DMS79 (cell line): ENCODE results near the gene GNG12.

Experiments used
- DNase-seq: peaks from one replicate; lab custom pipeline; 2025; lab: John Stamatoyannopoulos, UW

GNG12 gene

DNA sequence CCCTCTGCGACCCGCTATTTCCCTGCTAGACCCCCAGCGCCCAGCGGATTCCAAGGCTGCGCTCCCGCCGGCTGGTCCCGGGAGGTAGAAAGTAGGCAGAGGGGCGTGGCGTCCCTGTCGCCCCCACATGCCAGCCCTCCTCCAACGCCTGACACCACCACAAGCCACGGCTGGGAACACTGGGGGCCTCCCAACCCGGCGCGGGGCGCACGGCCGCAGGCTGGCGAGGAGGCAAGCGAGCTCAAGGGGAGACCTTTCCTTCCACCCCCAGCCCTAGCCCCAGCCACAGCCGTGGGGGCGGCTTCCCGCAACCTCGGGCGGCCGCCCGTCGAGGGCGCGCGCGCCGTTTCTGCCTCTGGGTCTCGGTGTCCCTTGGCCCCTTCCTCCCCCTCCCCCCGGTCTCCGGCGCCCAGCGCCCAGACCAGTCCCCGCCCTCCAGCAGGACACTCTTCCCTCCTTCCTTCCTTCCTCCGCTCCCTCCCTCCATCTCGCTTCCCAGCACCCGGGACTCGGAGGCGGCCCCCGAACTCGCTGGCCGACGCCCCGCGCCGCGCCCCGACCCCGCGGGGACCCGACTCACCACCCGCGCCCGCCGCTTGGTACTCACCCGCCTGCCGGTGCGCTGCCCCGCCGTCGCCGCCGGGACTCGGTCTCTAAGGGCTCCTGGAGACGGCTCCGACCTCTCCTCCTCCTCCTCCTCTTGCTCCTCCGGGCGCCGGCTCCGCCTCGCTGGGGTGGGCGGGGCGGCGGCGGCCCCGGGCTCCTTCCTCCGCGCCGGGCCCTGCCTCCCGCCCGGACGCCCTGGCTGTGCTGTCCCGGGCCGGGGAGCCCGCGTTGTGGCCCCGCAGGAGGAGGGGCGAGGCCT is at the start of gene GNG12:
GNG12 (minus strand) TSS at position 731 of the 865 bp plus-strand sequence. CDS start 125,781 bp downstream, outside the sequence.
- DNase-seq: no peak

DNA sequence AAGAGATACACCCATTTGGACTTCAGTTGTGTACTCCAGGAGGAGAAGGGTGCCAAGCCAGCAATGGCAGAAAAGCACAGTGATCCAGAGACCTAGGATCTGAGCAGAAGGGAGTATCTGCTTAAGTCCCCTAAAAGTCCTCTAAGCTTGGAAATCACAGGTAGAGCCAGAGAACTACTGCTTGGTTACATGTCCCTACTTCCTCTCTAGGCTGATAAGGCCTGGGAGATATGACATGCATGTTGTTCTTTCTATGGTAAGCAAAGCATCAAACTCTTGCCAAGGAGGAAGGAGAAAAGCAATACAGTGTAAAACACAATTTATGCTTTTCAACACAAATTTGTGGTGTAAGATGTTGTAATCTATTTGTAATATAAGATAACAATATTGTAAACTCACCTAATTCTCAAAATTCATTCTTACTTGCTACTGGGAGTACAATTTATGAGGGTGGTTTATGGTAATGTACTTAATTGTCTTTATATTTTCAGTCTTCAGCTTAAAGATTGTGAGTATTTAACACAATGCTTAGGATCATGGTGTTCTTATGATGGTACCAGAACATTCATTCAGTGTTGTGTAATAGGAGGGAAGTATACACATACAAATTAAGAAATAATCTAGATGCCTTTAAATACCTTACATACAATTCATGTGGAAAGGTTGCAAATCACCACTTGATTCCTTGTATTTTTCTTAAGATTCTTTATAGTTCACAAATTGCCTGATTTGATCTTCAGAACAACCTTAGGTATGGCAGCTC is 49.1 kb upstream of the GNG12 start:
- DNase-seq: no peak

DNA sequence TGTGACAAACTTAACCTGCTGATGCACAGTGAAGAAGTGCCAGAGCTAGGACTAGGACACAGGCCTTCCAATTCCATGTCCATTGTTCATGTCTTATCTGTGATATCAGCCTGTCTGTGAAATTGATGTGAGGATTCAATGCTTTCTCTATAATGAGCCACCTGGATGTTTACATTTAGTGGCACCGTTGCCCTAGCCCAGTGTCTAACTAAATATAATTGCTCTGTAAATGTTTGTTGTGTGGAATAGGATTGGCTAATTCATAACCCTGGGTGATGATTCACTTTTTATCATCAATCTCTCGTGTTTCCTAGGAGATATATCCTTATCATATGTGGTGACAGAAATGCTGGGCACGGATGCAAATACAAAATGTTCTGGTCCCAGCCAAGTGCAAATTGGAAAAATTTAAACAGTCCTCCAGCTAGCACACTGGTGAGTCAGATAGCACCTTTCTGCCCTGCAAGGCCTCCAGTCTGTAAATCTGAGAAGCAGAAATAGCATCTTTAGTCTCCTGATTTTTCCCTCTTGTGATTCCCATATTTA is 46.9 kb upstream of the GNG12 start:
- DNase-seq: no peak

DNA sequence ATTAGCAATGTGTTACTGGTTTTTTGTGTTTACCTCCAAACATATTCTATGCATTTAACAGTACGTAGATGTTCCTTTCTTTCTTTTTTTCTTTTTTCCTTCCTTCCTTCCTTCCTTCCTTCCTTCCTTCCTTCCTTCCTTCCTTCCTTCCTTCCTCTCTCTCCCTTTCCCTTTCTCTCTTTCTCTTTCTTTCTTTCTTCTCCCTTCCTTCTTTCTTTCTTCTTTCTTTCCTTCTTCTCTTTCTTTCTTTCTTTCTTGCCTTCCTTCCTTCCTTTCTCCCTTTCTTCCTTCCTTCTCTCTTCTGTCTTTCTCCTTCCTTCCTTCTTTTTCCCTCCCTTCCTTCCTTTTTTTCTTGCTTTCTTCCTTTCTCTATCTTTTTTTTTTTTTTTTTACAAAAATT is 46.2 kb upstream of the GNG12 start:
- no peak for DNase-seq

DNA sequence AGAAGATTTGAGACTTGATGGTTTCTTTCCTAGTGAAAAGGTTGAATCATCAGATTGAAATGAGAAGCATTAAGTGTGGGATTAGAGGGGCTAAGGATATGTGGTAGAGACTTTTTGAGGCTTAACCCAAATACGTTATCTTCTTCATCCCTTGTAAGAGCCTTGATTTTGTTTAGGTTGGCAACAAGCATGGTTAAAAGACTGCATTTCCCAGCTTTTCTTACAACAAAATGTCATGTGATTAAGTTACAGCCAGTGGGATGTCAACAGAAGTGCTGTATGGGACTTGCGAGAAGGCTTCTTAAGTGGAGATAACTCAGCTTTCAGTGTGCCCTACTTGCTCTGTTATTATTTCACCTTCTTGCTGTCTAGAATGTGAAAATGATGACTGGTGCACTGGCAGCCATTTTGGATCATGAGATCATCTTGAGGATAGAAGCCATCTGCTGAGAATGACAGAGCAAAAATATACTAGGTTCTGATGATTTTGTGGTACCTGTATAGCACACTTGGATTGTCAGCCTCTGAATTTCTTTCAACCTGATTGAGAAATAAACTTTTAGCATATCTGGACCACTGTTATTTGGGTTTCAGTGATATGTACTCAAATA is 41.3 kb upstream of the GNG12 start:
- DNase-seq: no peak

DNA sequence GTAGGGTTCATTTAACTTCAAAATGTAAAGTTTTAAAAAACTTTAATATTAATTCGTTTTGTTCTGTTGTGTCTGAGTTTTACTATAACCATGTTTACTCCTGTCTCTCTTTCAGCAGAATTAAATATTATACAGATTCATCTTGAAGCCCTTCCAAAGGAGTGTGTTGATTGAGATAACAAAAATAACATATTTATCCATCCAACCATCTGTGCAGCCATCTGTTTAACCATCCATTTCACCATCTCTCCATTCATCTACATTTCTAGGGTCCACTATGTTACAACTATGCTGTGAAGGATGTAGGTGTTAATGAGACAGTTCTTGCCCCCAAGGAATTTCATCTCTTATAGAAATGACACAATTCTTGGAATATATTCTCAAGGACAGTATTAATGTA is 36.0 kb upstream of the GNG12 start:
- DNase-seq: no peak

DNA sequence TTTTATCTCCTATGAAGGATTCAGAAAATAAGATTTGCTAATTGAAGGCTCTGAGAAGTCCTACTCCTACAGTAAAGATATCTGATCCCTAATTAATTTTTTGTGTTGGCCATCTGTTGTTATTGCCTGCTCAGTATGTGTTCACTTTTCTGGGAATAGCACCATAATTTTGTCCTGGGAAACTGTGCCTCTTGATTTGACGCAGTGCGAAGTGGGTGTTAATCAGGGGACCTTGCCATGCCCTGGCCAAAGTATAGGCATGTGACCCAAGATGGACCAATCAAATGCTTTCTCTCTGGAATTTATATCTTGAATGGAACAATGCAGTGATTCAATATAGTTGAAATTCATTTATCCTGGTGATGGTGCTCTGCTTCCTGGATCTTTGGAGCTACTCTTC is 30.4 kb upstream of the GNG12 start:
- DNase-seq: no peak

DNA sequence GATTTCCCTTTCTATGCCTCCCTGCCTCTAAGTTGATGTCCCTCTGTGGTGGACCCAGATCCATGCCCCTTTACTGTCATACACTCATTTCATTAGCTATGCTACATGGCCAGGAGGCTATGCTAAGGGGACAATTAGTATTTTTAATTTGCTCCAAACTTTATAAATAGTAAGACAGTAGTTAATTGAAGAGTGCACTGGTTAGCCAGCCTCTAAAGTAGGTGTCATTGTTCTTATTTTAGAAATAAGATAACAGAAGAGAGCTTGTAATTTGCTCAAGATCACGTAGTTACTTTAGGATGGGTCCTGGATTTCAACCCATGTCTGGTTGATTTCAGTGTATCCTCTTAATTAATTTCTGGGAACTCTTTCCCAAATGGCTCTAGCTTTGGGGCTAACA is 29.4 kb upstream of the GNG12 start:
- no peak for DNase-seq

DNA sequence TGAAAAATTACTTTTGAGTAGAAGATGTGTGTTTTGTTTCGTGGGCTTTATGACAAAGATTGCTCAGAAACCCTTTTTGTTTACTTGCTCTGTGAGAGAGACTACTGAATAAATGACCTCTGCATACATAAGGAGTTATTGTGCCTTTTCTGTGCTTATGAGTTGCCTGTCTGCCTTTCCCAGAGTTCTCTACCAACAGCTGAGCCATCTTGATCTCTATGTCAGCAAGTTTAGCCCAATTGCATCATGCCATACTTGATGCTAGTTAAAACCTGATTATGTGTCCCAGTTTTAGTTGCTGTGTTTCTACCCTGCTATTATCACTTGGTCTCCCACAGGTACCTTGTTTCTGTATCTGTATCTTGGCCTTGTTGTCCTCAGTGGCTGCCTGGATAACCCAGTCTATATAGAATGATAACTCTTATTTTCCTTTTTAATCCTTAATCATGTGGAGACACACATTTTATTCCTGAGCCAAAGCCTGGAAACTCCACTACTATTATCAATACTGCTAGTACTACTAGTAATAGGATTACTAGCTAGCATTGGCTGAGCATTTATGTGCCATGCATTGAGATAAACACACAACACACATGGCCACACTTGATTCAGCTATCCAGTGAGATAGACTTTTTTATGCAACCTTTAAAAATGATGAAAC is 28.7 kb upstream of the GNG12 start:
- no peak for DNase-seq

DNA sequence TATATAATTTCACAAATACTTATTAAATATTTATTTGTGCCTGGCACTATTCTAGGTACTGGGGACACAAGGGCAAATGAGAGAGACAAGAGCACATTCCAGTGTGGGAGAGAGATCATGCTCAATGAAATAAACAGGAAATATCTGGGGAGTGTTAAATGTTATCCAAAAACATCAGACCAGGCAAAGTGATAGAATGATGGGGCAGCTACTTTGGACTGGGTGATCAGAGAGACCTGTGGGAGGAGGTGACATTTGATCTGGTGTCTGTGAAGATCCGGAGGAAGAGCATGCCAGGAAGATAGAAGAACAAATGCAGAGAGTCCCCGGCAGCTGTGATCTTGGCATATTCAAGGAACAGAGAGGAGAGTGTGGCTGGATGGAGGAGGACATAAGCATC is 27.5 kb upstream of the GNG12 start:
- DNase-seq: no peak

DNA sequence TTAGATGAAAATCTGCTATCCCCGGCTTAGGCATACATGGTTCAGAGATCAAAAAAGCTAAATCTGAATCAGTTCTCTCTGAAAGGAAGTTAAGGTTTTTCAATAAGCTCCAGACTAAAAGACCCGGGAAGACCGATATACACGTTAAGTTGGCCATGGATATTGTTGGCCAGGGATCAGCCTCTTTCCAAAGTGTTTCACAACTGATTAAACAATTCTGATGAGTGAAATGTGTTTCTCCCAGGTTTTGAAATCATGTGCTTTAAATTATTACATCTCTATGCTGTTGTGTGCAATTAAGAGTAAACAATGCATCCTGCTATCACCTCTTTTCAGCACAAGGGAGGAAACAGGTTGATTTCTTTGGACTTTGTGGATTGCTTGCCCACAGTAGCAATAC is 23.7 kb upstream of the GNG12 start:
- no peak for DNase-seq

DNA sequence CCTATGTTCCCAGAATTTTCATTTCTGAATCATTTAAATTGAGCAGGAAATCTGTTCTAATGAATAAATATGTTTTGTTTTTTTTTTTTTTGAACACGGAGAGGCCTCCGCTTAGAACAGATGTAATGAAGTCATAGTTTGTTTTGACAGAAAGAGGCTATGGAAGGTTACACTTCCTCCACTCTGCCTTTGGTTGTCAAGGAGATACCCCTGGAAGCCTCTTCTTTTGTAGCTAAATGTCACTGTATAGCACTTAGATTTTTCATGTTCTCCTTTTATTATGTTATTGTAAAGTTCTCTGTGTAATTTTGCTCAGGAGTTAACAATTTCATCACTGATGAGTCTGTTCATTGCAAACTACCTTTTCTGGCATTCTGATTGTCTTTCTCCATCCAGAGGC is 22.7 kb upstream of the GNG12 start:
- DNase-seq: no peak

DNA sequence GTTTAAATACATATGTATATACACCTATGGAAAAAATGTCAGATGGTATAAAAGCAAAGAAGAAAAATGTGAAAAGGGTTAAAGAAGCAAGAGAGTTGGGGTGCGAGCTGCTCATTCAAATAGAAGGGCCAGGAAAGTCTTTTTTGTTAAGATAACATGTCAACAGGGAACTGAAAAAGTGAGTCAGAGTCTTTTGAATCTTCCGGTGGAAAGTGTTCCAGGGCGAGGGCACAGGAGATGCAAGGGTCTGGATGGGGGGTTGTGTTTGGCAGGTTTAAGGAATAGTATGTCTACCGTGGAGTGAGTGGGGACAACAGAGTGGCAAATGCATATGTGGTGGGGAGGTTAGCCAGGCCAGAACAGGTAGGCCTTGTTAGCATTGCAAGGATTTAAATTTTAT is 22.2 kb upstream of the GNG12 start:
- no peak for DNase-seq

DNA sequence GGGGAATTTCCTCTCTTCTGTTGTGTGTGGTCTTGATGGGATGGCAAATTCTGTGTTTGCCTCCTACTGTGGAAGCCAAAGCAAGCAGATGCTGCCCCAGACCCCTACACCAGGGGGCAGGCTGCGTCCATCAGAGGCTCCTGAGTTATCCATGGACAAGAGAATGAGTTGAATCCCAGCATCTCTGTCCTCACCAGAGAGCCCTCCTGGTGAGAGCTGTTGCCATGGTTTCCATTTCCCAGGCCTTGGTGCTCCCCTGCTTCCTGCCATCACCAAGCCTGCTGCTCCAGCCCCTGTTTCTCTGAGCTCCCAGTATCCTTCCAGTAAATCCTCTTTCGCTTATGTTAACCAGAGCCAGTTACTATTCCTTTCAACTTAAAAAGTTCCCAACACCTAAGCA is 20.4 kb upstream of the GNG12 start:
- no peak for DNase-seq

DNA sequence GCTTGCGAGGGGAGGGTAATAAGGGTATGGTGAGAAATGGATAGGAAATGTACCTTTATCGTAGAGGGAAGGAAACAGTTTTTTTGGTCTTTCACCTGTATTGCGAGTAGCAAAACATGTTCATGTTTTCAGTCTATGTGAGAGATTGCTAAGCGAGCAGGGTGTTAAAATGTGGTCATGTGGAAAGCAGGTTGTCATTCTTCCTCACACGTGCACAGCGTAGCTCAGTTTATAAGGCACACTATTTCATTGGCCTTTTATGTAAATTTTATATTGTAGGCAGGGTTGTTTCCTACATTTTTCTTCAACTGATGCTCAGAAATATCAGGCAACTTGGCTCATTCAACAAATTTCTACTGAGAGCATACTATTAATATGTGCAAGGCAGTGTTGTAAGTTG is 18.5 kb upstream of the GNG12 start:
- DNase-seq: no peak

DNA sequence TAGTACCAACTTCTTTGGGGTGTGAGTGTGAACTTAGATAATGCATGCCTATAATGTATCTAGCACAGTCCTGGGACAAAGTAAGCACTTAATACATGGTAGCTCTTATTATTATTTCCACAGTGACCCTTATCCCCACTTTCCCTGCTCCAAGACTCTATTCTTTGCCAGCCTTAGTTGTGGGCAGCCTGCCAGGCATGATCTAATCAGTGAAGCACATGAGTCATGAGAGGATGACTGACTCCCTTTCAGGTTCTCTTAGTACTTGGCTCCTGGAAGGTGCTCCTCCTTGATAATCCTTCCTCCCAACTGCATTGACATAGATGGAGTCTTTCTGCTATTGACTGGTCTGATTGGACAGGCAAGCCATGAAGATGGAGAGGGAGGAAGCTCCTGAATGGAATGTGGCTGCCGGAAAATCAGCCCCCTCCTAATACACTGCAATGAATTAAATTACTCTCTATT is 17.4 kb upstream of the GNG12 start:
- DNase-seq: no peak

DNA sequence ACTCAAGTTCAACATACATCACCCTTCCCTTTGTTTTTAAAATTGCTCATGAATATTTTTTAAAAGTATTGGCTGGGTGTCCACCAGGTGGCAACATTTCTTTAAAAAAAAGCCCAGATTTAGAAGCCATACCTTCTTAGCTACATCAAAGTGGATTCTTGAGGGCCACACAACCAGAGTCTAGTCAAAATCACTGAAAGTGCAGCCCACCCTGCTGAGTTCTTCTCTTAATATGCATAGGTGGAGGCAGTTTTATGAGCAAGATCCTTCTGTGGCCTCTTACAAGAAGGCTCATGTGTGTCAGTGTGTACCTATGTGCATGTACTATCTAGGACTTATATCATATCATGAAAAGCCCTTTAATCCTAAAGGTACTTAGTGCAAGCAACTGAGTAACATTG is 16.9 kb upstream of the GNG12 start:
- no peak for DNase-seq

DNA sequence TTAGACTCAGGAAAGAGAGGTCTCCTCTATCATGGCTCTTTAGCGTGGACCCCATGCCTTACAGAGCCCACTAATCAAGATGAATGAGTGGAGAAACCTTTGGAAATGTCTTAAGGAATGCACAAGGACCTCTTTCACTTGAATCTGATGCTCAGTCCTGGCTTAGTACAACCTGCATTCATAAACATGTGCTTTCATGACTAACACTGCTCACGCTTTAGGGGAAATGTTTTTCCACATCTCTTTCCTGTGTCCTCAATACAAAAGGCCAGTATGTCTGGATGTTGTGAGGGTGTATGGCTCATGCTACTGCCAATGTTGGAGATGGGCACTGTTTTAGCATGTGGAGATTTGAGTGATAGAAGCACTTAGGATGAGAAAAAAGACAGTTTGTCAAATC is 14.2 kb upstream of the GNG12 start:
- DNase-seq: no peak

DNA sequence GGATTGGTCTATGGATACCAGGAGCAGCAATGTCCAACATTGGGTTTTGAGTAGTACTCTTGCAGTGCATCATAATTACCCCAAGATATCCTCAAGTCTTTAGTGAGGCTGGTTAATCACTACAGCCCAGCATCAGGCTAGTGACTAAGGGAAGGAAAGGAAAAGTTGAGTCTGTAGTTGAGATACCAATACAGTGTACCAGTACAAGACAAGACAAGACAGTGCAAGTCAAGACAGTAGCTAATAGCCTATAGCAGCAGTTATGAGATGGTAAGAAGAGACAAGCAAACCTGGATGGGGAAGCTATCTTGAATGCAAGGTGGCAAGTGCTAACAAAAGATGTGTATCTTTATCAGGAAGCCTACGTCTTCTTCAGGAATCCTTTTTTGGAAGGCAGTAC is 13.3 kb upstream of the GNG12 start:
- no peak for DNase-seq

DNA sequence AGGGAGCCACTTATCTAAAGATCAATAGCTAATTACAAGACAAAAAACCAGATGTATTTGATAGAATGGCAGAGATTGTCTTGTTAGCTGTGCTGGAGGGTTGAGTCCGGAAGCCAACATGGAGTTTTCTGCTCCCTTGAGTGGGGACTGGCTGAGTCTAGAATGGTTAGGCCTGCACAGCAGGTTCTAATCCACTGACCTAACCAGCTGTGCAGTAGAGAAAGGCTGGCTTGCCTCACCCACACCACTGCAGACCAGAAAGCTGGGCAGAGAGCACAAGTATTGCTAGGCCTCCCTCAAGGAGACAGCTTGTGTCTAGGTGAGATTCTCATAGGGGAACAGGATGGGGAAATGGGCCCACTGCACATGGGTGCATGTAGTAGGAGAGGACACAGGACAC is 11.7 kb upstream of the GNG12 start:
- no peak for DNase-seq

DNA sequence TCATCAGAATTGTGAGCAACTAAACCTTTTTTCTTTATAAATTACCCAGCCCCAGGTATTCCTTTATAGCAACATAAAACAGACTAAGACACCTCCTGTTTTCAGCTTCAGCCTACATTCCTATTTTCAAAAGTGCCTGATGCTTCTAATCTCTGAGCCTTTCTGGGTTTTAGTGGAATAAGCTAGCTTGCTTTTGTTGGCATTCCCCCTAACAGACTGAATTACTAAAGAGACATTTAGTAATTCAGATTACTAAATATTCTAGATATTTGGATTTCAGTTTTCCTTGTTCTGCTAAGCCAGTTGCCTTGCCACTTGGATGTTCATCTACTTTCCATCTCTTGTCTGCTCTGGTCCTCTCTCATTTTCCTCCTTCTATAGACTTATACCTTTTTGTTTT is 10.5 kb upstream of the GNG12 start:
- no peak for DNase-seq

DNA sequence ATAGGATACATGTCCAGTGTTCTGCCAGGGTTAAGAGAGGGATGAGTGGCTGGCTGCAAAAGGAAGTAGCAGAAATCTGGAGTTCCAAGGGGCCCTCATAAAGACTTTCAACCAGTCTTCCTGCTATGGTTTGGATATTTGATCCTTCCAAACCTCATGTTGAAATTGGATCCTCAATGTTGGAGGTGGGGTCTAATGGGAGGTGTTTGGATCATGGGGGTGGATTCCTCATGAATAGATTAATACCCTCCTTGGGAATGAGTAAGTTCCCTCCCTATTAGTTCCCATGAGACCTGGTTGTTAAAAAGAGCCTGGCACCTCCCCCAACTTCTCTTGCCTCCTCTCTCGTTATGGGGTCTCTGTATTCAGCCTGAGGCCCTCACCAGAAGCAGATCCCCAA is 10.1 kb upstream of the GNG12 start:
- no peak for DNase-seq
